ENCODE measurements around the gene IFIH1. TPM values are rescaled to one million over a fixed set of nuclear protein-coding genes. Genes with fewer than 3 reads are reported as not detected.

IFIH1 gene
- total RNA-seq, 1 experiment from 2014 or later = 4.7 TPM

GRCh38 chr2:162242586-162243280 lies 75.8 kb downstream of the IFIH1 start:
- no peaks in the 10 kb centered on the region for H3K9me3 ChIP-seq (ENCODE audit: insufficient read depth, low read depth)
- ChIA-PET CTCF (no interaction called here), POLR2A (ENCODE audit: unreplicated experiment) (no interaction called here)
- no peak overlapping the region for H2AFZ ChIP-seq
- intact Hi-C loops (cut with micrococcal nuclease; ENCODE audit: unreplicated experiment) = no loop called here
- no peaks in the 10 kb centered on the region for H3K36me3 ChIP-seq (ENCODE audit: low read depth)
- no peak overlapping the region for H3K4me3 ChIP-seq
- no peak for TF ChIP-seq EZH2 (IDR thresholded peaks at IDR 0.05; ENCODE audit: low read depth)
- TF ChIP-seq, protein P1, sequence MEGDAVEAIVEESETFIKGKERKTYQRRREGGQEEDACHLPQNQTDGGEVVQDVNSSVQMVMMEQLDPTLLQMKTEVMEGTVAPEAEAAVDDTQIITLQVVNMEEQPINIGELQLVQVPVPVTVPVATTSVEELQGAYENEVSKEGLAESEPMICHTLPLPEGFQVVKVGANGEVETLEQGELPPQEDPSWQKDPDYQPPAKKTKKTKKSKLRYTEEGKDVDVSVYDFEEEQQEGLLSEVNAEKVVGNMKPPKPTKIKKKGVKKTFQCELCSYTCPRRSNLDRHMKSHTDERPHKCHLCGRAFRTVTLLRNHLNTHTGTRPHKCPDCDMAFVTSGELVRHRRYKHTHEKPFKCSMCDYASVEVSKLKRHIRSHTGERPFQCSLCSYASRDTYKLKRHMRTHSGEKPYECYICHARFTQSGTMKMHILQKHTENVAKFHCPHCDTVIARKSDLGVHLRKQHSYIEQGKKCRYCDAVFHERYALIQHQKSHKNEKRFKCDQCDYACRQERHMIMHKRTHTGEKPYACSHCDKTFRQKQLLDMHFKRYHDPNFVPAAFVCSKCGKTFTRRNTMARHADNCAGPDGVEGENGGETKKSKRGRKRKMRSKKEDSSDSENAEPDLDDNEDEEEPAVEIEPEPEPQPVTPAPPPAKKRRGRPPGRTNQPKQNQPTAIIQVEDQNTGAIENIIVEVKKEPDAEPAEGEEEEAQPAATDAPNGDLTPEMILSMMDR (conservative IDR thresholded peaks at IDR 0.05) = no peak
- H3K4me2 ChIP-seq = no peak overlapping the region
- H3K27ac ChIP-seq = no peak overlapping the region
- no peaks in the 10 kb centered on the region for H3K9me2 ChIP-seq (ENCODE audit: insufficient read depth)
- H3F3A ChIP-seq (ENCODE audit: insufficient read depth, low read depth) = peaks cover 23% of the 10 kb centered on the region
- no peaks in the 10 kb centered on the region for H3K27me3 ChIP-seq (ENCODE audit: insufficient read depth, low read depth)
- no peaks in the 10 kb centered on the region for H3K79me2 ChIP-seq (ENCODE audit: low read depth)
- no TSS peak for BruUV-seq (replicated peaks)
- H3K4me1 ChIP-seq (replicated peaks; ENCODE audit: insufficient read depth) = peaks cover 29% of the 10 kb centered on the region
- H4K20me1 ChIP-seq (ENCODE audit: insufficient read depth) = no peaks in the 10 kb centered on the region
- DNase-seq = no peak

DNA sequence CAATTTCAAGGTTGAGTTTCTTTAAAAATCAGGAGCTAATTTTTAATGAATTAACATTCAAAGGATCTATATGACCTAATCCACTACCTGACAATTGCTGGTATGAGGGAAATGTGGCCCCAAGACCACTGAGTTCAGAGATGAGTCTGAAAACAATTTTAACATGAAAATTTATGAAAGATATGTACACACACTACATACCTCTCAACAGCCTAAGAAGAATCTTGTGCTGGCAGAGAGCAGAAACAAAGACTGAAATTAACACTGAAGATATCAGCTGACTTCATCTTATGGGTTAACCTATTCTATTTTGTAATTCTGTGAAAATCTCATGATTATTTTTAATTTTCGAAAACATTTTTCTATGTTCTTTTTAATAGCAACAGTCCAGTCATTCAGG lies 76.9 kb downstream of the IFIH1 start:
- no TSS peak for BruUV-seq (replicated peaks)
- H3K36me3 ChIP-seq (ENCODE audit: low read depth) = no peaks in the 10 kb centered on the region
- no peaks in the 10 kb centered on the region for H3K9me3 ChIP-seq (ENCODE audit: insufficient read depth, low read depth)
- H3F3A ChIP-seq (ENCODE audit: insufficient read depth, low read depth) = peaks cover 23% of the 10 kb centered on the region
- H3K79me2 ChIP-seq (ENCODE audit: low read depth) = no peaks in the 10 kb centered on the region
- DNase-seq = no peak
- H3K9me2 ChIP-seq (ENCODE audit: insufficient read depth) = no peaks in the 10 kb centered on the region
- H4K20me1 ChIP-seq (ENCODE audit: insufficient read depth) = no peaks in the 10 kb centered on the region
- TF ChIP-seq, protein P1 (conservative IDR thresholded peaks at IDR 0.05) = no peak
- no peak for TF ChIP-seq EZH2 (IDR thresholded peaks at IDR 0.05; ENCODE audit: low read depth)
- intact Hi-C loops (cut with micrococcal nuclease; ENCODE audit: unreplicated experiment) = no loop called here
- no peak overlapping the region for H3K4me3 ChIP-seq
- no peak overlapping the region for H3K27ac ChIP-seq
- H3K4me2 ChIP-seq = no peak overlapping the region
- H3K4me1 ChIP-seq (replicated peaks; ENCODE audit: insufficient read depth) = peaks cover 28% of the 10 kb centered on the region
- H3K27me3 ChIP-seq (ENCODE audit: insufficient read depth, low read depth) = no peaks in the 10 kb centered on the region
- ChIA-PET CTCF (no interaction called here), POLR2A (ENCODE audit: unreplicated experiment) (no interaction called here)
- no peak overlapping the region for H2AFZ ChIP-seq

GRCh38 chr2:162234620-162235462 lies 83.6 kb downstream of the IFIH1 start:
- CTCF ChIA-PET = no interaction called here
- TF ChIP-seq, protein P1 (conservative IDR thresholded peaks at IDR 0.05) = no peak
- TF ChIP-seq EZH2 (IDR thresholded peaks at IDR 0.05; ENCODE audit: low read depth) = no peak
- Histone ChIP-seq H3K27me3 (ENCODE audit: insufficient read depth, low read depth) (no peaks in the 10 kb centered on the region), H3K4me1 (replicated peaks; ENCODE audit: insufficient read depth) (no peaks in the 10 kb centered on the region), H3F3A (ENCODE audit: insufficient read depth, low read depth) (no peaks in the 10 kb centered on the region), H3K79me2 (ENCODE audit: low read depth) (no peaks in the 10 kb centered on the region), H3K9me2 (ENCODE audit: insufficient read depth) (no peaks in the 10 kb centered on the region), H4K20me1 (ENCODE audit: insufficient read depth) (no peaks in the 10 kb centered on the region), H3K9me3 (ENCODE audit: insufficient read depth, low read depth) (no peaks in the 10 kb centered on the region), H3K4me2 (no peak overlapping the region), H3K4me3 (no peak overlapping the region), H2AFZ (no peak overlapping the region), H3K27ac (no peak overlapping the region), H3K36me3 (ENCODE audit: low read depth) (no peaks in the 10 kb centered on the region)
- POLR2A ChIA-PET (ENCODE audit: unreplicated experiment) = no interaction called here
- DNase-seq = no peak
- no TSS peak for BruUV-seq (replicated peaks)
- intact Hi-C loops (cut with micrococcal nuclease; ENCODE audit: unreplicated experiment) = no loop called here

All from PC-9 (cell line).